Osteocyte (in vitro differentiated cells): ENCODE results near the gene ADAMTS18. TPM values are rescaled to one million over a fixed set of nuclear protein-coding genes. Genes with fewer than 3 reads are reported as not detected.

Experiments
- DNase-seq: peaks from one replicate; pipeline ENCODE4 v3.0.0; 2021; ENCODE audit warnings: mixed read lengths; ENCODE audit not compliant: unreplicated experiment; ENCODE audit errors: extremely low spot score
- H3K27ac Mint-ChIP-seq: one replicate; pipeline ENCODE4 v1.8.0; 2021; ENCODE audit warnings: mild to moderate bottlenecking, mixed read lengths; ENCODE audit not compliant: unreplicated experiment
- H3K27me3 Mint-ChIP-seq: one replicate; pipeline ENCODE4 v1.8.0; 2021; ENCODE audit warnings: mixed read lengths; ENCODE audit not compliant: unreplicated experiment
- H3K36me3 Mint-ChIP-seq: one replicate; pipeline ENCODE4 v1.8.0; 2021; ENCODE audit warnings: mixed read lengths; ENCODE audit not compliant: unreplicated experiment
- H3K4me1 Mint-ChIP-seq: one replicate; pipeline ENCODE4 v1.8.0; 2021; ENCODE audit warnings: mixed read lengths; ENCODE audit not compliant: unreplicated experiment
- H3K4me3 Mint-ChIP-seq: one replicate; pipeline ENCODE4 v1.8.0; 2021; ENCODE audit warnings: mild to moderate bottlenecking, moderate library complexity, mixed read lengths; ENCODE audit not compliant: unreplicated experiment
- H3K9me3 Mint-ChIP-seq: one replicate; pipeline ENCODE4 v1.8.0; 2021; ENCODE audit warnings: mixed read lengths; ENCODE audit not compliant: unreplicated experiment
- total RNA-seq: library from RNA; stranded (reverse); gene quantifications from 2 replicates; pipeline ENCODE4 v1.2.1, GENCODE V29; 2021
- TF ChIP-seq, protein P1 (sequence below): fragments of 200-600 bp; sonication (generic); IDR thresholded peaks from 2 replicates; pipeline ENCODE4 v1.5.0; 2021; ENCODE audit warnings: antibody characterized with exemption, mild to moderate bottlenecking, moderate library complexity

Gene ADAMTS18
- total RNA-seq, 1 donor from 2014 or later: not detected

DNA sequence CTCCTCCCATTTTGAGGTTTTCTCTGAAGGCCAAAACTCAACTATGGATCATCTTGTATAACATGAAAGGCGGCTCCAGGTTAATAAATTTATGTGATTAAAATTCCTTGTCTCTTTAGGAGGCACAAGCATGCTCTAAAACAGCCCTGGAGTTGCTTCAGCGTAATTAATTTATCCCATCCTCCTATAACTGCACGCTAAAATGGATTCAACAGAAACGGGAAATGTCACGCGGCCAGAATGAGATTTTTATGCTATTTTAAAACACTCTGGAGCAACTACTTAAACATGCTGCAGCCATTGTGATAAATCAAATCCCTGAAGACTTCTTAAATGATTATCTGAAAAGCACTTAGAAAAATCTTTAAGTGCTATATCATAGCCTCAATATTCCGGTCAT lies 106.6 kb downstream of the ADAMTS18 start:
- TF ChIP-seq, protein P1, sequence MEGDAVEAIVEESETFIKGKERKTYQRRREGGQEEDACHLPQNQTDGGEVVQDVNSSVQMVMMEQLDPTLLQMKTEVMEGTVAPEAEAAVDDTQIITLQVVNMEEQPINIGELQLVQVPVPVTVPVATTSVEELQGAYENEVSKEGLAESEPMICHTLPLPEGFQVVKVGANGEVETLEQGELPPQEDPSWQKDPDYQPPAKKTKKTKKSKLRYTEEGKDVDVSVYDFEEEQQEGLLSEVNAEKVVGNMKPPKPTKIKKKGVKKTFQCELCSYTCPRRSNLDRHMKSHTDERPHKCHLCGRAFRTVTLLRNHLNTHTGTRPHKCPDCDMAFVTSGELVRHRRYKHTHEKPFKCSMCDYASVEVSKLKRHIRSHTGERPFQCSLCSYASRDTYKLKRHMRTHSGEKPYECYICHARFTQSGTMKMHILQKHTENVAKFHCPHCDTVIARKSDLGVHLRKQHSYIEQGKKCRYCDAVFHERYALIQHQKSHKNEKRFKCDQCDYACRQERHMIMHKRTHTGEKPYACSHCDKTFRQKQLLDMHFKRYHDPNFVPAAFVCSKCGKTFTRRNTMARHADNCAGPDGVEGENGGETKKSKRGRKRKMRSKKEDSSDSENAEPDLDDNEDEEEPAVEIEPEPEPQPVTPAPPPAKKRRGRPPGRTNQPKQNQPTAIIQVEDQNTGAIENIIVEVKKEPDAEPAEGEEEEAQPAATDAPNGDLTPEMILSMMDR: no peak
- Mint-ChIP-seq H3K4me1 (no peaks in the 10 kb centered on the region), H3K27me3 (peaks cover 56% of the 10 kb centered on the region), H3K36me3 (no peaks in the 10 kb centered on the region), H3K27ac (no peak overlapping the region), H3K9me3 (no peaks in the 10 kb centered on the region), H3K4me3 (no peak overlapping the region)
- DNase-seq: no peak

DNA sequence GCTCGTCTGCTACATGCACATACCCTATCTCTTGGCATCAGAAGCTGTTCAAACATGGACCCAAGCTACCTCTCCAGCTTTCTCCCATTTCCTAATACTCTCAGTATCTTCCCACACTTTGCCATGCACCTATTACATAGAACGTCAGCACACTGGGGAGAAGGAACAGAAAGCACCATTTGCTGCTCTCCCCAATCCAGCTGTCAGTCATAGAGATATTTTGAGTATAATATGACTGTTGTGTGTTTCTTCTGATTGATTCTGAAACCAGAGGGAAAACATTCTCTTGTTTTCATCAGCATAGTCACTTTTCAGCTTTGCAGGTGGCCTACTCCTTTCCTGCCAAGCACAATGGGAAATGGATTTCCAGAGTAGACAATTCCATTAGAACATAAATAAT lies 107.1 kb downstream of the ADAMTS18 start:
- TF ChIP-seq, protein P1: no peak
- Mint-ChIP-seq H3K9me3 (no peaks in the 10 kb centered on the region), H3K4me3 (no peak overlapping the region), H3K36me3 (no peaks in the 10 kb centered on the region), H3K27ac (no peak overlapping the region), H3K4me1 (no peaks in the 10 kb centered on the region), H3K27me3 (peaks cover 56% of the 10 kb centered on the region)
- no peak for DNase-seq

DNA sequence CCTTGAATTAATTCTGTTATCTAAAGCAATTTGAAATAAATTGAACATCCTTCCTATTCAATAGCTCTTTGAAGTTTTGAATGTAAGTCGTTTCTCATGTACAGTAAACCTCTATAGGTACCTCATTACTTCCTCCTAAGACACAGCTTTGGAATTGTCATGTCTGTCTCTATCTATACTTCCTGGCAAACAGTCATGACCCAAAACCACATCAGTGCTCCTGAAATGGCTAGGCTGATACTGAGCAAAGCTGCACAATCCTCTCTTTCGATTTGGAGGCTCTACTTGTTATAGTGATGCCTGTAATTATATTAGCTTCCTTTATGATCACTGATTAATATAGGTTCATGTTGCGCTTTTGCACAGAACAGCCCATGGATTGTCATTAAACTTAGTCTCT lies 110.1 kb downstream of the ADAMTS18 start:
- Mint-ChIP-seq H3K27ac (no peak overlapping the region), H3K27me3 (peaks cover 41% of the 10 kb centered on the region), H3K36me3 (no peaks in the 10 kb centered on the region), H3K9me3 (no peaks in the 10 kb centered on the region), H3K4me3 (no peak overlapping the region), H3K4me1 (no peaks in the 10 kb centered on the region)
- TF ChIP-seq, protein P1: no peak
- DNase-seq: no peak

DNA sequence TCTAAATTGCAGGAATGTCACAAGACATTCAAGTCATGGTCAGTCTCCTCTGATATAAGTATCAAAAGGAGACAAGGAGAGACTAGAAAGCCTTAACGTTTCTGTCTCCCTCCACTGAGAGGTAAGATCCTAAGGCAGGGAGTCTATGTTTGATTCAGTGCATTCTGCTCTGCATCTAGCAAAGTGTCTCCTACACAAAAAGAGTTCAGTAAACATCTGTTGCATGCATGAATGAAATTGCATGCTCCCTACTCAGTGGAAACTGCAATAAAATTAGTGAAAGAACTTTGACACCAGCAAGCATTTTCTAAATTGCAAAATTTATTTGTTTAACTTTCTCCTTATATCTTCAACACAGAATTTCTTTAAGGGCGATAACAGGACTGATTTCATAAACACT lies 111.1 kb downstream of the ADAMTS18 start:
- Mint-ChIP-seq H3K27ac (no peak overlapping the region), H3K27me3 (peaks cover 39% of the 10 kb centered on the region), H3K36me3 (no peaks in the 10 kb centered on the region), H3K4me3 (no peak overlapping the region), H3K9me3 (no peaks in the 10 kb centered on the region), H3K4me1 (no peaks in the 10 kb centered on the region)
- no peak for DNase-seq
- TF ChIP-seq, protein P1: no peak

DNA sequence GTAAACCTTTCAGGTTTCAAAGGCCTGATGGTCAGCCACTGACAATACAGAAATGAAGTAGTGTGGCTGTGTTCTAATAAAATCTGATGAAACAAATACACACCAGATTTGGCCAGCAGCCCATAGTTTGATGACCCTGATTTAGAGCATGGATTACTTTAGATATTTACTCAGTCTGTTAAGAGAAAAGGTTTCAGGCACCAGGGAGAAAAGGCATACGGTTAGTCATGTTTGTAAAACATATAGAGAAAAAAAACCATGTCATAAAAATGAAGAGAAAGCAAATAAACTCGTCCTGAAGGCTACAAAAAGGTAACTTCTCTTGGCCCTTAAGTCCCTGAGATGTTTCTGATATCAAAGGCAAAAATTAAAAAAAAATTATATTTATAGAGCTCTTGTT lies 112.1 kb downstream of the ADAMTS18 start:
- Mint-ChIP-seq H3K9me3 (no peaks in the 10 kb centered on the region), H3K27me3 (peaks cover 36% of the 10 kb centered on the region)
- DNase-seq: no peak

More for the DNA sequence above, 112.1 kb downstream of the ADAMTS18 start:
- TF ChIP-seq, protein P1: no peak
- H3K36me3 Mint-ChIP-seq: no peaks in the 10 kb centered on the region
- no peak overlapping the region for H3K4me3 Mint-ChIP-seq
- no peaks in the 10 kb centered on the region for H3K4me1 Mint-ChIP-seq
- no peak overlapping the region for H3K27ac Mint-ChIP-seq
